Fibroblast of the aortic adventitia (primary cell): ENCODE measurements around the gene LPCAT3. TPM values are rescaled to one million over a fixed set of nuclear protein-coding genes. Genes with fewer than 3 reads are reported as not detected.

Experiments used
- DNase-seq: peaks from one replicate; pipeline ENCODE4 v3.0.0-alpha.2; 2010; ENCODE audit warnings: low read depth
- H3K4me3 ChIP-seq: 2 replicates; pipeline ENCODE4 v1.5.1; 2011; ENCODE audit warnings: low read depth, mild to moderate bottlenecking, control low read depth, low read length, moderate library complexity
- CTCF ChIP-seq: IDR thresholded peaks from 2 replicates; pipeline ENCODE4 v1.5.1; 2011; ENCODE audit warnings: mild to moderate bottlenecking, low read length, control low read depth, inconsistent platforms; ENCODE audit not compliant: insufficient read depth
- total RNA-seq: library from RNA; depleted of rRNA; stranded (reverse); fragments of >200 nt; gene quantifications from 2 replicates; pipeline ENCODE4 v1.2.3, GENCODE V29; 2012; ENCODE audit warnings: low replicate concordance

The LPCAT3 gene
- total RNA-seq, 1 donor = 10.6 TPM

GRCh38 chr12:6975297-6976032, 42.8 kb downstream of the LPCAT3 start:
- no peak for TF ChIP-seq CTCF
- no peak for DNase-seq
- H3K4me3 ChIP-seq = no peak overlapping the region

- DNase-seq = no peak
- no peak for TF ChIP-seq CTCF
- H3K4me3 ChIP-seq = no peak overlapping the region
These were observed 44.1 kb downstream of the LPCAT3 start for GRCh38 chr12:6974180-6974579.

- H3K4me3 ChIP-seq = peak overlapping the region; percentile 95
- TF ChIP-seq CTCF = no peak
- DNase-seq = no peak
These were observed 48.2 kb downstream of the LPCAT3 start for GRCh38 chr12:6970096-6970527.

GRCh38 chr12:6968426-6968825, 49.9 kb downstream of the LPCAT3 start:
- DNase-seq = no peak
- no peak for TF ChIP-seq CTCF
- no peak overlapping the region for H3K4me3 ChIP-seq

- H3K4me3 ChIP-seq = no peak overlapping the region
- no peak for TF ChIP-seq CTCF
- no peak for DNase-seq
These were observed 50.6 kb downstream of the LPCAT3 start for GRCh38 chr12:6967651-6968100.

GRCh38 chr12:6966351-6966750, 51.9 kb downstream of the LPCAT3 start:
- no peak overlapping the region for H3K4me3 ChIP-seq
- TF ChIP-seq CTCF = no peak
- no peak for DNase-seq

- DNase-seq = no peak
- no peak for TF ChIP-seq CTCF
- H3K4me3 ChIP-seq = no peak overlapping the region
These were observed 52.6 kb downstream of the LPCAT3 start for GRCh38 chr12:6965714-6966113.
